Fibroblast of skin of abdomen (primary cell): Measurements from ENCODE around the gene POTEB3. TPM values are rescaled to one million over a fixed set of nuclear protein-coding genes. Genes with fewer than 3 reads are reported as not detected.
"Not testable (repeated sequence)": the region's sequence is repeated elsewhere in the genome, so short reads cannot be mapped to it uniquely, and the experiment has no call there.

Experiments used
- DNase-seq: peaks from one replicate; pipeline ENCODE4 v3.0.0-alpha.2; 2013
- polyA plus RNA-seq, 2 experiments: library from polyadenylated mRNA; unstranded; fragments of 120-200 nt; gene quantifications; one replicate each; pipeline ENCODE4 v1.2.1, GENCODE V29; 2013; ENCODE audit not compliant: insufficient read length in 2 of 2

The POTEB3 gene
- not detected for polyA plus RNA-seq (2013, experiment 1 of 2; ENCODE audit: insufficient read length)
- not detected for polyA plus RNA-seq (2013, experiment 2 of 2; ENCODE audit: insufficient read length)

- DNase-seq: not testable (repeated sequence)
Observed at GRCh38 chr15:21440399-21440798, at the start of gene POTEB3. Gene POTEB3, minus strand, starts transcription at chr15:21440499. Its CDS starts 488 bp downstream, at chr15:21440011.

DNA sequence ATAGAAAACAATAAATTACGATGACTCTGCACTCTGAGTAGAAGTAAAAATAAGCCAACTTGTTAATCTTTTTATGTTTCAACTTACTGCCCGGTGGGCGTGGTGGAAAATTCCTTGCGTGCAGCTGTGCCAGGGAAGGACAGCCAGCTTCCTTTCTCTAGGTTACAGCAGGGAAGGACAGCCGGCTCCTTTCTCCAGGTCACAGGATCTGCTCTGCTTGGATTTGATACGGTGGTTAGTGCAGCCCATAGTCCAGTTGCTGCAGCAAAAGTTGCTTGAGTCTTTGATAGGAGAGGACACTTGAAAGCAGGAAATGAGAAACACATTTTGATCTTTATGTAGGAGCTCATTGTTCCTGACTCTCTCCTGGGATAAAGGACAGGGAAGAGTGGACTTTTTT lies 13.4 kb upstream of the POTEB3 start:
- not testable (repeated sequence) for DNase-seq

DNA sequence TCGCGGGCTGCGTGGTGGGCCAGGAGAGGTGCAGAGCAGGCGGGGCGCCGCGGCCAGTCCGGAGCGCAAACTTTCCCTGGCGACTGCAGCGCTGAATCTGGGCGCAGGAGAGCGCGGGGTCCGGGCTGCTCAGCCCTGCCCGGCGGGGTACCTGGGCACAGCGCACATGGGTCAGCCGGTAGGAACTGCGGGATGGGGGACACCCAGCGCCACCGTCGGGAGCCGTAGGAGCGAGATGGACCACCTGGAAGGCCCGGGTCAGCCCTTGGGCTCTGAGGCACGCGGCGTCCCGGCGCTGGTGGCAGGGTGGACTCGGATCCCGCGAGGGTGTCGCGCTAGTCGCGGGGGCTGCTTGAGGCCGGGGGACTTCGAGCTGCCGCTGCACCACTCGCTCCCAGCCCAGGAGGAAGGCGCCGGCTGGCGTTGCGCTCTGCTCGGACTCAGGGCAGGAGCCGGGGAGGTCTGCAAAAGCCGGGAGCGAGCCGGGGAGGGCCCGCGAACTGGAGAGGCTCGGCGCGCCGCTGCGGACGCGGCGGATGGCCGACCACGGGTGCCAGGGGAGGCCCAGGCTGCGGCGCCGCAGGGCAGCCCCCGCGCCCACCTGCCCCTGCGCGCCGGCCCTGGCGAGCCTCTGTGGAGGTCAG lies 11.7 kb upstream of the POTEB3 start:
- DNase-seq: not testable (repeated sequence)

- not testable (repeated sequence) for DNase-seq
Observed at GRCh38 chr15:21451487-21451886, 11.2 kb upstream of the POTEB3 start.

GRCh38 chr15:21407366-21407765 lies 32.9 kb downstream of the POTEB3 start:
- DNase-seq: not testable (repeated sequence)

GRCh38 chr15:21401531-21401930 lies 38.8 kb downstream of the POTEB3 start:
- DNase-seq: not testable (repeated sequence)

- DNase-seq: not testable (repeated sequence)
Observed at GRCh38 chr15:21399111-21399510, 41.2 kb downstream of the POTEB3 start.

GRCh38 chr15:21398511-21398910 lies 41.8 kb downstream of the POTEB3 start:
- not testable (repeated sequence) for DNase-seq

DNA sequence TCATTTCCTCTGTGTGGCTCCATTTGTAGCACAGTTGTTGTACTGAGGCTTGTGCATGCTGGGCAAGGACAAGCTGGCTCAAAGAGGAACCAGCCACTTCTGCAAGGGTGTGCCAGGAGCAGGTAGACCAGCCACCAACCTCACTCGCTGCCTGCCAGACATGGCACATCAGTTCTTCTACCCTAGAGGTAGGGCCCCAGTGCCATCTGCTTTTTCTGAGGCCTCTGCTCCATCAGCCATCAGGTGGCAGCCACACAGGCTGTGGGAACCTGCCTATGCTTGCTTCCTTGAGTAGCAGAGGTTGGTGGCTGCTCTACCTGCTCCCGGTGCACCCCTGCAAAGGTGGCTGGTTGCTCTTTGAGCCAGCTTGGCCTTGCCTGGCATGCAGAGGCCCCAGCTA lies 42.6 kb downstream of the POTEB3 start:
- DNase-seq: not testable (repeated sequence)

- DNase-seq: not testable (repeated sequence)
Observed at GRCh38 chr15:21397186-21397585, 43.1 kb downstream of the POTEB3 start.

- DNase-seq: not testable (repeated sequence)
Observed at GRCh38 chr15:21385961-21386360, 54.3 kb downstream of the POTEB3 start.

DNA sequence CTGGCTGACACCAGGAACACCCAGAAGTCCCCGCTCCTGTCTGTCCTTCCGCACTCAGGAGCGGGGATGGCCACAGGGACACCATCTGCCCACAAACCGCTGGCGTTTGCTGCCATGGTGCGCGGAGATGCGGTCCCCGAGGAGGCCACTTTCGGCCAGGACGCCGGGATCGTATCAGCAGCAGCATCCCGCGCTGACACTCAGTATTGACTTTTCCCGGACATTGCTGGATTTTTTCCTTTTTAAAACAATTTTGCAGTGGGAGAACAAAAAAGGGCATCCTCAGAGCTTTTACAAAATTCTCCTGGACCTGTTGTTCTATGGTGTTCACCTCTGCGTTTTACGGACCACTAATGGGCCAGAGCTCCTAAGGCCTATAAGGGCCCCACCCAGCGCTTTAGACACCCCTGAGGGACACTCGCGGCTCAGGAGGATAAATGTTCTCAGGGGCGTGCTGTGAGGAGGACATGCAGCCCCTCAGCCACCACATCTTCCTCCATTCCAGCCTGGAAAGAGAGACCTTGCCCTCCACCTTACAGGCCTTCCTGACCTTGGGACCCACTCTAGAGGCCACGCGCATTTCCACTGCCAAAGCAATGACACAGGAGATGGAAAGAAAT lies 56.3 kb downstream of the POTEB3 start:
- DNase-seq: not testable (repeated sequence)

DNA sequence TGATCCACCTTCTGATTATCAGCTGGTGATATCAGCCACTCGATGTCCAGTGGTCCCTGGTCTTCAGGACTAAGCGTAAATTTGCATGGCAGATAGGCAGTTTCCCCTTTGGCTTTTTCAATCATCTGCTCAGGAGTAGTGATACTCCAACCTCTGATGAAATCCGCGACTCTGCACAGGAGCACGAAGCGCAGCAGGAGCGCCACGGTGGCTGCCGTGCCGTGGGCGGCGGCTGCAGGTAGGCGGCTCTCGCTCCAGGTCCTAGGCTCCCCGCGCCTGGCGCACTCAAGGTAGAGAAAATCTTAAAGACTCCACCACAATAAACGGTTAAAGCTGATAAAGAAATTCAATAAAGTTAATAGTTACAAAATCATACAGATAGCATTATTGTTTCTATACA lies 66.6 kb downstream of the POTEB3 start:
- not testable (repeated sequence) for DNase-seq

- DNase-seq: not testable (repeated sequence)
Observed at GRCh38 chr15:21369177-21369576, 71.1 kb downstream of the POTEB3 start.

DNA sequence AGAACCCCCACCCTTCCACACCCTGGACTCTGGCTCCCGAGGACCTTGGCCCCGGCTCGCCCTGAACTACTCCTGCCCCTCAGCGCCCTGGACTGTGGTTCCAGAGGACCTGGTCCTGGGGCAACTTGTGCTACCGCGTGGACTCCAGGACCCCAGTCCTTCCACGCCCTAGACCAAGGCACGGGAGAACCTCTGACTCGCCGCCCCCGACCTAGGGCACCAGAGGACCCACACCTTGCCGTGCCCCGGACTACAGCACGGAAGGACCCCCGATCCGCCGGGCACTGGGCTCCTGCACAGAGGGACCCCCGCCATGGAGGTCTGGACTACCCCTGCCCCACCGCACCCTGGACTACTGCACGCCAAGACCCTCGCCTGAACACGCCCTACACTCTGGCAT lies 71.7 kb downstream of the POTEB3 start:
- not testable (repeated sequence) for DNase-seq
